Keratinocyte (primary cell): Measurements from ENCODE around the gene NELL1.

Source experiments
- CTCF ChIP-seq, 3 experiments: IDR thresholded peaks in 1 of 3; conservative IDR thresholded peaks in 1 of 3; optimal IDR thresholded peaks in 1 of 3; 2 replicates in 2 of 3; 3 replicates in 1 of 3; pipeline versions ENCODE3 to v1.5.1; 2011; ENCODE audit warnings: low read length in 3 of 3, mild to moderate bottlenecking in 3 of 3, moderate library complexity in 2 of 3, control low read depth in 1 of 3, inconsistent platforms in 1 of 3; ENCODE audit not compliant: insufficient read depth in 2 of 3; ENCODE audit errors: extremely low read depth in 1 of 3
- EZH2 ChIP-seq: IDR thresholded peaks from one replicate; pipeline ENCODE4 v1.6.1; 2012; ENCODE audit warnings: inconsistent platforms, mild to moderate bottlenecking, low read length, moderate library complexity

DNA sequence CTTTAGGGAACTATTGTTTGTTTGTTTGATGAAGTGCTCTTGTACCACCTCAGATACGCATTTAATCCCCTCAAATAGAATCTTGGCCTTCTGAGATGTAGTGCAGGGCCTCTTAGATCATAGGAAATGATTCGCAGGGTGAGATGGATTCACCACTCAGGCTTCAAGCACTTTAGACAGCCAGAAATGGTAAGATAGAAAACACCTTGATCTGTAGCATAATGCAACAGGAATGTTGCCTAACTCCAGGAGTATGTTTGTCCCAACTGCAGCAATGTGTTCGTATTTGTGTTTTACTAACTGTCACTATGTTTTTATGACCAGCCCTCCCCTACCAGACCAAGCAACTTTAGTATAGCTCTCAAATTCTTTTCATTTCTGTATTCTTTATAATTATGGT, 761.2 kb downstream of the NELL1 start:
- TF ChIP-seq EZH2 (no peak), CTCF (optimal IDR thresholded peaks at IDR 0.05 in 1 of 3, IDR thresholded peaks at IDR 0.05 in 1 of 3, conservative IDR thresholded peaks at IDR 0.05 in 1 of 3; ENCODE audit: extremely low read depth in 1 of 3, insufficient read depth in 2 of 3, low read length in 3 of 3) (no peak)
